ENCODE results near the gene STARD9. TPM values are rescaled to one million over a fixed set of nuclear protein-coding genes. Genes with fewer than 3 reads are reported as not detected.

STARD9 gene
- total RNA-seq, 4 donors from 2014 or later: 1.6 to 3.5 (median 2.0) TPM

DNA sequence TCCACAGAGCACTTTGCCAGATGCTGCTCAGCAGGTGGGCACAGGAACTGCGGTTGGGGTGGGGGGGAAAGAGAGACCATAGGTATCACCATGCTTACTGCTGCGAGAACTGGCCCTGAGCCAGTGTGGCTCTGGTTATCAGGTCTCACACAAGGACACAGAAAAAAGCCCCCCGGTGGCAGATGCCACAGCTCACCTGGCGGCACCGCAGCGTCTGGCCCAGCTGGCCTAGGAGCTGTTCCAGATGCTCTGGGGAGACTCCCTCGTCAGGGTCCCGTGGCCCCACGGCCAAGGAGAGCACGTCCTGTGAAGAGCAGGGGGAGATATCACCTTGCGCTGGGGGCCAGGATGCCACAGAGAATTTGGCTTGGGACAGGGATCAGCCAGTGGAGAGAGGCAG, 150.7 kb downstream of the STARD9 start:
- no peaks in the 10 kb centered on the region for H3K27me3 ChIP-seq
- no peaks in the 10 kb centered on the region for H3K4me1 ChIP-seq
- H3K9me3 ChIP-seq: no peaks in the 10 kb centered on the region
- in situ Hi-C loops (cut with MboI; ENCODE audit: low sequenced_read_pairs in 4 of 4): no loop called here
- H3K4me3 ChIP-seq: no peak overlapping the region
- DNase-seq: no peak
- no peak for TF ChIP-seq POLR2A (IDR thresholded peaks at IDR 0.05)
- TF ChIP-seq CTCF (IDR thresholded peaks at IDR 0.05 in 4 of 5, conservative IDR thresholded peaks at IDR 0.05 in 1 of 5): no peak
- no peak overlapping the region for H3K27ac ChIP-seq
- no peak for ATAC-seq
- intact Hi-C loops (cut with DNase I; ENCODE audit: low total_unique reads): no loop called here
- H3K36me3 ChIP-seq: peaks cover 0 to 97% of the 10 kb centered on the region in 2 donors

- no peak overlapping the region for H3K4me3 ChIP-seq
- no peak for TF ChIP-seq CTCF (IDR thresholded peaks at IDR 0.05 in 4 of 5, conservative IDR thresholded peaks at IDR 0.05 in 1 of 5)
- no peak for TF ChIP-seq POLR2A (IDR thresholded peaks at IDR 0.05)
- intact Hi-C loops (cut with DNase I; ENCODE audit: low total_unique reads): no loop called here
- no peak for DNase-seq
- no peaks in the 10 kb centered on the region for H3K4me1 ChIP-seq
- H3K9me3 ChIP-seq: no peaks in the 10 kb centered on the region
- H3K36me3 ChIP-seq: peaks cover 0 to 99% of the 10 kb centered on the region in 2 donors
- H3K27ac ChIP-seq: no peak overlapping the region
- in situ Hi-C loops (cut with MboI; ENCODE audit: low sequenced_read_pairs in 4 of 4): no loop called here
- ATAC-seq: no peak
- no peaks in the 10 kb centered on the region for H3K27me3 ChIP-seq
Measured at GRCh38 chr15:42727750-42728381, 152.5 kb downstream of the STARD9 start.

- Histone ChIP-seq H3K27me3 (no peaks in the 10 kb centered on the region), H3K4me3 (no peak overlapping the region), H3K9me3 (no peaks in the 10 kb centered on the region), H3K4me1 (no peaks in the 10 kb centered on the region), H3K36me3 (peaks cover 0 to 99% of the 10 kb centered on the region in 2 donors), H3K27ac (no peak overlapping the region)
- DNase-seq (no peak), ATAC-seq (no peak)
- intact Hi-C loops (cut with DNase I; ENCODE audit: low total_unique reads): no loop called here
- in situ Hi-C loops (cut with MboI; ENCODE audit: low sequenced_read_pairs in 4 of 4): no loop called here
- TF ChIP-seq CTCF (IDR thresholded peaks at IDR 0.05 in 4 of 5, conservative IDR thresholded peaks at IDR 0.05 in 1 of 5): no peak
- no peak for TF ChIP-seq POLR2A (IDR thresholded peaks at IDR 0.05)
Measured at GRCh38 chr15:42728560-42728959, 153.2 kb downstream of the STARD9 start.

DNA sequence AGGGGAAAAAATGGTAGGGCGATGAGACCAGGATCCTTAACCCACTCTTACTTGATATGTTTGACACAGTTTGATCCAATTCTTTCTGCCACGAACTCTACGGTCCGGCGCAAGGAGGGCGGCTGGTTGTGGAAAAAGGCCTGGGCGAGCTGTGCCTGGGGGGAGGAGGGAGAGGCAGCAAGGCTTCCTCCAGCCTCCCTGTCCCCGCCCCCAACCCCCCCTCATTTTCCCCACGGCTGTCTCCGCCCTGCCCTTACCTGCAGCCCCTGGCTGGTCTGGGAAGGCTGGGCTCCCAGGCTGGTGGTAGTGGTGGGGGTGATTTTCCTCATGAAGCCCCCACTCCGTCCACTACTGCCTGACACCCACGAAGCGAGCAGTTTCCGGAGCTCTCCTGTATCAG, 153.6 kb downstream of the STARD9 start:
- peaks cover 0 to 99% of the 10 kb centered on the region in 2 donors for H3K36me3 ChIP-seq

More for the DNA sequence above, 153.6 kb downstream of the STARD9 start:
- no peaks in the 10 kb centered on the region for H3K9me3 ChIP-seq
- ATAC-seq (no peak), DNase-seq (no peak)
- H3K27ac ChIP-seq: no peak overlapping the region
- intact Hi-C loops (cut with DNase I; ENCODE audit: low total_unique reads): no loop called here
- H3K4me1 ChIP-seq: no peaks in the 10 kb centered on the region
- TF ChIP-seq POLR2A (IDR thresholded peaks at IDR 0.05) (no peak), CTCF (IDR thresholded peaks at IDR 0.05 in 4 of 5, conservative IDR thresholded peaks at IDR 0.05 in 1 of 5) (no peak)
- in situ Hi-C loops (cut with MboI; ENCODE audit: low sequenced_read_pairs in 4 of 4): no loop called here
- H3K27me3 ChIP-seq: no peaks in the 10 kb centered on the region
- no peak overlapping the region for H3K4me3 ChIP-seq

Data from gastrocnemius medialis (tissue), 4 donors.